Right hindlimb (tissue), 1 donor: ENCODE results near the gene MAGEB3.

Source experiments
- DNase-seq: peaks from one replicate; pipeline ENCODE4 v3.0.0-alpha.2; 2018

MAGEB3 gene

DNA sequence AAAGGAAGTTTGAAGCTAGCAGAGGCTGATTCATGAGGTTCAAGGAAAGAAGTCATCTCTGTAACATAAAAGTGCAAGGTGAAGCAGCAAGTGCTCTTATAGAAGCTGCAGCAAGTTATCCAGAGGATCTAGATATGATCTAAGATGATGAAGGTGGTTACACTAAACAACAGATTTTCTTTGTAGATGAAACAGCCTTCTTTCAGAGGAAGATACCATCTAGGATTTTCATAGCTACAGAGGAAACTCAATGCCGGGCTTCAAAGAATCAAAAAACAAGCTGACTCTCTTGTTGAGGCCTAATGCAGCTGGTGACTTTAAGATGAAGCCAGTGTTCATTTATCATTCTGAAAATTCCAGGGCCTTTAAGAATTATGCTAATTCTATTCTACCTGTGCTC, 50.0 kb downstream of the MAGEB3 start:
- DNase-seq, result no peak

DNA sequence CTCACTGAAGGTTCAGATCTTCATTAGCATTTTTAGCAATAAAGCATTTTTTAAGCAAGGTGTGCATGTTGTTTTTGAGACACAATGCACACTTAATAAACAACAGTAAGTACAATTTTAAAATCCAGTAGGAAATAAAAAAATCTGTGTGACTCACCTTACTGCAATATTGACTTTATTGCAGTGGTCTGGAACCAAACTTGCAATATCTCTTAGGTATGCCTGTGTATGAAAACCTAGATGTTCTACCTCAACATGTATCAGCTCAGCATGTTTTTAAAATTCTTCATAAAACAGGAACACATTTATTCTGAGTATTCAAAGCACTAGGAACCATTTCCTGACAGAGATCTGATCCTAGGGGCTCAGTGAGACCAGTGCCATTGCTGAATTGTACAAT, 52.1 kb downstream of the MAGEB3 start:
- no peak for DNase-seq

DNA sequence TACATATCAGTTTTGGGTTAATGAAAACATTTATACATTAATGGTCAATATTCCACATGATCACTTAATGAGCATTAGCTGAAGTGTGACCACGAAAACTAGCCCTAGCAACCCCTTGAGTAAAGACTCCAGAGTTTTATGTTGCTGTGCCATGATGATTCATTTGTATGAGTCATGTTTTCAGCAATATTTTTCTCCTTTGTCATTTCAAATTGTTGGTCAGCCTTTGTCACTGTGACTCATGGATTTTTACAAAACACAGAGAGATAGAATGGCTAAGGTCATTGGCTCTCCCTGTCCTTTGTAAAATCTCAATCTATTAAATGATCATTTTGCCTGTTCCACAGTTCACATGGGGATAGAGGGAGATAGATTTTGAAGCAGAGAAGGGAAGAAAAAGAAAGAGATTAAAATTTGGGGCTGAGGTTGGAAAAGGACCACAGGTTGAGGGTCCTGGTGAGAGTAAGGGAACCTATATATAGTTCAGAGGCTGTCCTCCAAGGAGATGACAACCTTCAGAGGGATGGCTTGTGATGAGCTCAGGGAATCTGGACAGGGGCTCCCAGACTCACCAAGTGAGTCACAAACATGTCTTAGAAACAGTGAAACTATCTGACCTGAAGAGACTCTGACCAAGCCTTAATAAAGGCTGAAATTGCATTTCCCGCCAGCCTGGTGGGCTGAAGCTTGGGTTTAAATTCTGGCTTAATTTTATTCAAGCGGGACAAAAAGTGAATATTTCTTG, 53.2 kb downstream of the MAGEB3 start:
- DNase-seq, result no peak
